Myometrial cell (primary cell): ENCODE data around the gene CBLL1. TPM values are rescaled to one million over a fixed set of nuclear protein-coding genes. Genes with fewer than 3 reads are reported as not detected.

Experiments
- total RNA-seq: library from RNA; depleted of rRNA; stranded (reverse); fragments of >200 nt; gene quantifications from 2 replicates; pipeline ENCODE4 v1.2.3, GENCODE V29; 2015

CBLL1 gene
- total RNA-seq = 11.3 and 12.7 TPM in 2 replicates

GRCh38 chr7:107743567-107744344 lies at the start of gene CBLL1:
Gene CBLL1 (plus strand): TSS chr7:107744142. CDS start chr7:107744164, 22 bp downstream.

GRCh38 chr7:107803009-107803610 lies 59.2 kb downstream of the CBLL1 start, which contains the start of gene SLC26A3:
Gene SLC26A3 (minus strand): TSS chr7:107803223. CDS start chr7:107794509, 8,714 bp downstream.

Other genes with a start within 250 kb of the CBLL1 start
- 23.9 and 42.7 TPM in 2 replicates for gene COG5, start 180.2 kb upstream of the CBLL1 start, total RNA-seq
- 10.5 and 11.2 TPM in 2 replicates for gene DUS4L, start 180.2 kb upstream of the CBLL1 start, total RNA-seq
- 85.9 and 131 TPM in 2 replicates for gene BCAP29, start 163.9 kb upstream of the CBLL1 start, total RNA-seq
- under 0.01 and 0.18 TPM in 2 replicates for gene SLC26A4, start 83.3 kb upstream of the CBLL1 start, total RNA-seq
- not detected in 2 replicates for gene SLC26A3, start 59.1 kb downstream of the CBLL1 start, total RNA-seq
- gene DLD, start 147.0 kb downstream of the CBLL1 start, total RNA-seq = 51.0 and 107 TPM in 2 replicates